ENCODE measurements around the gene PA2G4.
"Not testable (repeated sequence)": the region's sequence is repeated elsewhere in the genome, so short reads cannot be mapped to it uniquely, and the experiment has no call there.

PA2G4 gene

GRCh38 chr12:56116267-56117081 lies 12.1 kb downstream of the PA2G4 start, which contains the start of gene RPL41:
Gene RPL41 (plus strand): TSS chr12:56116633.
- peak; percentile 55 for ATAC-seq

GRCh38 chr12:56117082-56117706 lies 12.8 kb downstream of the PA2G4 start:
- not testable (repeated sequence) for ATAC-seq

More at GRCh38 chr12:56116267-56117081, 12.1 kb downstream of the PA2G4 start, which contains the start of gene RPL41:
- TF ChIP-seq CREB5 (CRISPR knock-in tag; IDR thresholded peaks at IDR 0.05; ENCODE audit: low read depth), result no peak
- TF ChIP-seq ZNF70 (CRISPR knock-in tag; IDR thresholded peaks at IDR 0.05), result no peak
- no peak for TF ChIP-seq ZFP30 (CRISPR knock-in tag; IDR thresholded peaks at IDR 0.05)
- no peak for TF ChIP-seq PPARA (CRISPR knock-in tag; IDR thresholded peaks at IDR 0.05; ENCODE audit: borderline replicate concordance)
- 0 out of 2 replicates have a peak, but pooled peaks have one; percentile 42 for TF ChIP-seq ZC3H10 (CRISPR knock-in tag; IDR thresholded peaks at IDR 0.05)
- TF ChIP-seq, protein P1, sequence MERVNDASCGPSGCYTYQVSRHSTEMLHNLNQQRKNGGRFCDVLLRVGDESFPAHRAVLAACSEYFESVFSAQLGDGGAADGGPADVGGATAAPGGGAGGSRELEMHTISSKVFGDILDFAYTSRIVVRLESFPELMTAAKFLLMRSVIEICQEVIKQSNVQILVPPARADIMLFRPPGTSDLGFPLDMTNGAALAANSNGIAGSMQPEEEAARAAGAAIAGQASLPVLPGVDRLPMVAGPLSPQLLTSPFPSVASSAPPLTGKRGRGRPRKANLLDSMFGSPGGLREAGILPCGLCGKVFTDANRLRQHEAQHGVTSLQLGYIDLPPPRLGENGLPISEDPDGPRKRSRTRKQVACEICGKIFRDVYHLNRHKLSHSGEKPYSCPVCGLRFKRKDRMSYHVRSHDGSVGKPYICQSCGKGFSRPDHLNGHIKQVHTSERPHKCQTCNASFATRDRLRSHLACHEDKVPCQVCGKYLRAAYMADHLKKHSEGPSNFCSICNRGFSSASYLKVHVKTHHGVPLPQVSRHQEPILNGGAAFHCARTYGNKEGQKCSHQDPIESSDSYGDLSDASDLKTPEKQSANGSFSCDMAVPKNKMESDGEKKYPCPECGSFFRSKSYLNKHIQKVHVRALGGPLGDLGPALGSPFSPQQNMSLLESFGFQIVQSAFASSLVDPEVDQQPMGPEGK (CRISPR knock-in tag; IDR thresholded peaks at IDR 0.05; ENCODE audit: borderline replicate concordance), result 0 out of 2 replicates have a peak, but pooled peaks have one; percentile 22
- no peak for TF ChIP-seq ZNF565 (CRISPR knock-in tag; conservative IDR thresholded peaks at IDR 0.05; ENCODE audit: low read depth)
- TF ChIP-seq ZNF8 (CRISPR knock-in tag; IDR thresholded peaks at IDR 0.05), result no peak
- TF ChIP-seq ZFP3 (CRISPR knock-in tag; IDR thresholded peaks at IDR 0.05), result 0 out of 2 replicates have a peak, but pooled peaks have one; percentile 53

GRCh38 chr12:56117778-56118687 lies 13.7 kb downstream of the PA2G4 start, which contains the start of gene ZC3H10:
Gene ZC3H10 (plus strand): TSS chr12:56118266. CDS start chr12:56120563, 2,297 bp downstream.
- ATAC-seq, result peak; percentile 86
- no peak; the same call in 1 of the 2 replicates for TF ChIP-seq ZNF565 (CRISPR knock-in tag; conservative IDR thresholded peaks at IDR 0.05; ENCODE audit: low read depth)
- TF ChIP-seq ISL1 (CRISPR knock-in tag; IDR thresholded peaks at IDR 0.05), result no peak
- TF ChIP-seq SNAI2 (CRISPR knock-in tag; IDR thresholded peaks at IDR 0.05), result peak; percentile 68; the same call in 1 of the 2 replicates
- TF ChIP-seq CSDC2 (CRISPR knock-in tag; IDR thresholded peaks at IDR 0.05), result no peak
- peak; percentile 40; the same call in 1 of the 2 replicates for TF ChIP-seq TCF4 (CRISPR knock-in tag; IDR thresholded peaks at IDR 0.05; ENCODE audit: borderline replicate concordance)
- peak; percentile 62; the same call in 1 of the 2 replicates for TF ChIP-seq ZNF8 (CRISPR knock-in tag; IDR thresholded peaks at IDR 0.05)
- peak; percentile 83 for TF ChIP-seq CREB5 (CRISPR knock-in tag; IDR thresholded peaks at IDR 0.05; ENCODE audit: low read depth)
- no peak for TF ChIP-seq ZNF70 (CRISPR knock-in tag; IDR thresholded peaks at IDR 0.05)
- TF ChIP-seq RARB (CRISPR knock-in tag; IDR thresholded peaks at IDR 0.05), result peak; percentile 88; the same call in 1 of the 2 replicates
- TF ChIP-seq ESRRG (CRISPR knock-in tag; IDR thresholded peaks at IDR 0.05), result peak; percentile 95
- peak; percentile 98 for TF ChIP-seq GLIS3 (CRISPR knock-in tag; IDR thresholded peaks at IDR 0.05)
- no peak for TF ChIP-seq OSR1 (CRISPR knock-in tag; IDR thresholded peaks at IDR 0.05)
- TF ChIP-seq, protein P1 (CRISPR knock-in tag; IDR thresholded peaks at IDR 0.05; ENCODE audit: borderline replicate concordance), result peak; percentile 94
- TF ChIP-seq, protein P2, sequence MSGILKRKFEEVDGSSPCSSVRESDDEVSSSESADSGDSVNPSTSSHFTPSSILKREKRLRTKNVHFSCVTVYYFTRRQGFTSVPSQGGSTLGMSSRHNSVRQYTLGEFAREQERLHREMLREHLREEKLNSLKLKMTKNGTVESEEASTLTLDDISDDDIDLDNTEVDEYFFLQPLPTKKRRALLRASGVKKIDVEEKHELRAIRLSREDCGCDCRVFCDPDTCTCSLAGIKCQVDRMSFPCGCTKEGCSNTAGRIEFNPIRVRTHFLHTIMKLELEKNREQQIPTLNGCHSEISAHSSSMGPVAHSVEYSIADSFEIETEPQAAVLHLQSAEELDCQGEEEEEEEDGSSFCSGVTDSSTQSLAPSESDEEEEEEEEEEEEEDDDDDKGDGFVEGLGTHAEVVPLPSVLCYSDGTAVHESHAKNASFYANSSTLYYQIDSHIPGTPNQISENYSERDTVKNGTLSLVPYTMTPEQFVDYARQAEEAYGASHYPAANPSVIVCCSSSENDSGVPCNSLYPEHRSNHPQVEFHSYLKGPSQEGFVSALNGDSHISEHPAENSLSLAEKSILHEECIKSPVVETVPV (CRISPR knock-in tag; IDR thresholded peaks at IDR 0.05), result peak; percentile 93
- TF ChIP-seq, protein P3, sequence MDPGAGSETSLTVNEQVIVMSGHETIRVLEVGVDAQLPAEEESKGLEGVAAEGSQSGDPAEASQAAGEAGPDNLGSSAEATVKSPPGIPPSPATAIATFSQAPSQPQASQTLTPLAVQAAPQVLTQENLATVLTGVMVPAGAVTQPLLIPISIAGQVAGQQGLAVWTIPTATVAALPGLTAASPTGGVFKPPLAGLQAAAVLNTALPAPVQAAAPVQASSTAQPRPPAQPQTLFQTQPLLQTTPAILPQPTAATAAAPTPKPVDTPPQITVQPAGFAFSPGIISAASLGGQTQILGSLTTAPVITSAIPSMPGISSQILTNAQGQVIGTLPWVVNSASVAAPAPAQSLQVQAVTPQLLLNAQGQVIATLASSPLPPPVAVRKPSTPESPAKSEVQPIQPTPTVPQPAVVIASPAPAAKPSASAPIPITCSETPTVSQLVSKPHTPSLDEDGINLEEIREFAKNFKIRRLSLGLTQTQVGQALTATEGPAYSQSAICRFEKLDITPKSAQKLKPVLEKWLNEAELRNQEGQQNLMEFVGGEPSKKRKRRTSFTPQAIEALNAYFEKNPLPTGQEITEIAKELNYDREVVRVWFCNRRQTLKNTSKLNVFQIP (CRISPR knock-in tag; IDR thresholded peaks at IDR 0.05; ENCODE audit: borderline replicate concordance, low read depth), result 0 out of 2 replicates have a peak, but pooled peaks have one; percentile 20
- TF ChIP-seq ZC3H10 (CRISPR knock-in tag; IDR thresholded peaks at IDR 0.05), result peak; percentile 84
- TF ChIP-seq, protein P4, sequence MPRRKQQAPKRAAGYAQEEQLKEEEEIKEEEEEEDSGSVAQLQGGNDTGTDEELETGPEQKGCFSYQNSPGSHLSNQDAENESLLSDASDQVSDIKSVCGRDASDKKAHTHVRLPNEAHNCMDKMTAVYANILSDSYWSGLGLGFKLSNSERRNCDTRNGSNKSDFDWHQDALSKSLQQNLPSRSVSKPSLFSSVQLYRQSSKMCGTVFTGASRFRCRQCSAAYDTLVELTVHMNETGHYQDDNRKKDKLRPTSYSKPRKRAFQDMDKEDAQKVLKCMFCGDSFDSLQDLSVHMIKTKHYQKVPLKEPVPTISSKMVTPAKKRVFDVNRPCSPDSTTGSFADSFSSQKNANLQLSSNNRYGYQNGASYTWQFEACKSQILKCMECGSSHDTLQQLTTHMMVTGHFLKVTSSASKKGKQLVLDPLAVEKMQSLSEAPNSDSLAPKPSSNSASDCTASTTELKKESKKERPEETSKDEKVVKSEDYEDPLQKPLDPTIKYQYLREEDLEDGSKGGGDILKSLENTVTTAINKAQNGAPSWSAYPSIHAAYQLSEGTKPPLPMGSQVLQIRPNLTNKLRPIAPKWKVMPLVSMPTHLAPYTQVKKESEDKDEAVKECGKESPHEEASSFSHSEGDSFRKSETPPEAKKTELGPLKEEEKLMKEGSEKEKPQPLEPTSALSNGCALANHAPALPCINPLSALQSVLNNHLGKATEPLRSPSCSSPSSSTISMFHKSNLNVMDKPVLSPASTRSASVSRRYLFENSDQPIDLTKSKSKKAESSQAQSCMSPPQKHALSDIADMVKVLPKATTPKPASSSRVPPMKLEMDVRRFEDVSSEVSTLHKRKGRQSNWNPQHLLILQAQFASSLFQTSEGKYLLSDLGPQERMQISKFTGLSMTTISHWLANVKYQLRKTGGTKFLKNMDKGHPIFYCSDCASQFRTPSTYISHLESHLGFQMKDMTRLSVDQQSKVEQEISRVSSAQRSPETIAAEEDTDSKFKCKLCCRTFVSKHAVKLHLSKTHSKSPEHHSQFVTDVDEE (CRISPR knock-in tag; IDR thresholded peaks at IDR 0.05), result no peak
- peak; percentile 85 for TF ChIP-seq TOX (CRISPR knock-in tag; IDR thresholded peaks at IDR 0.05; ENCODE audit: borderline replicate concordance)
- TF ChIP-seq ZFP3 (CRISPR knock-in tag; IDR thresholded peaks at IDR 0.05), result no peak
